ENCODE data around the gene IGFBP3. TPM values are rescaled to one million over a fixed set of nuclear protein-coding genes. Genes with fewer than 3 reads are reported as not detected.
A peak's percentile ranks its signal among the peaks of the same experiment; 100 is the strongest.

IGFBP3 gene
- total RNA-seq, 1 experiment from 2014 or later, result 315 TPM

DNA sequence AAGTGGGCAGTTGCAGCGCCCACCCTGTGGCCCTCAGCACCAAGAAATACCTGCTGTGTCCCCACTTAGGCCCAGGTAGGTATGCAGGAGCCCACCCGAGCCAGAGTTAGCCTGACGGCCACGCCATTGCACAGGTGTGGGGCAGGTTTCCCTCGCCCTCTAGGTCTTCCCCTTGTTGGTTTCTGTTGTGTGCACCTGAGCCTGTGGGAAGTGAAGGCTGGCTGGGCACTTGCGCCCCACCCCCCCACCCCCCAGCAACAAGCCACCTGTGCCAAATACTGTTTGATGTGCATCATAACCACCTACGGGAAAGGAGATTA is 48.1 kb downstream of the IGFBP3 start, which contains the start of gene CCDC201:
Gene CCDC201, minus strand, starts transcription at position 48 of the 320 bp plus-strand sequence. CDS start 75 bp downstream, outside the sequence.
- intact Hi-C loops (cut with micrococcal nuclease; ENCODE audit: unreplicated experiment), result no loop called here
- Mint-ChIP-seq H3K27me3 (ENCODE audit: unreplicated experiment) (no peaks in the 10 kb centered on the region), H3K9me3 (ENCODE audit: low read depth, unreplicated experiment) (peaks cover 4% of the 10 kb centered on the region), H3K4me1 (ENCODE audit: low read depth, unreplicated experiment) (peaks cover 25% of the 10 kb centered on the region), H3K27ac (ENCODE audit: unreplicated experiment) (no peak within 1 kb of the TSS), H3K36me3 (ENCODE audit: insufficient read depth, unreplicated experiment) (peaks cover 9% of the 10 kb centered on the region), H3K4me3 (ENCODE audit: low read depth, unreplicated experiment) (no peak within 1 kb of the TSS)
- BruUV-seq (replicated peaks), result no TSS peak
- TF ChIP-seq, protein P1, sequence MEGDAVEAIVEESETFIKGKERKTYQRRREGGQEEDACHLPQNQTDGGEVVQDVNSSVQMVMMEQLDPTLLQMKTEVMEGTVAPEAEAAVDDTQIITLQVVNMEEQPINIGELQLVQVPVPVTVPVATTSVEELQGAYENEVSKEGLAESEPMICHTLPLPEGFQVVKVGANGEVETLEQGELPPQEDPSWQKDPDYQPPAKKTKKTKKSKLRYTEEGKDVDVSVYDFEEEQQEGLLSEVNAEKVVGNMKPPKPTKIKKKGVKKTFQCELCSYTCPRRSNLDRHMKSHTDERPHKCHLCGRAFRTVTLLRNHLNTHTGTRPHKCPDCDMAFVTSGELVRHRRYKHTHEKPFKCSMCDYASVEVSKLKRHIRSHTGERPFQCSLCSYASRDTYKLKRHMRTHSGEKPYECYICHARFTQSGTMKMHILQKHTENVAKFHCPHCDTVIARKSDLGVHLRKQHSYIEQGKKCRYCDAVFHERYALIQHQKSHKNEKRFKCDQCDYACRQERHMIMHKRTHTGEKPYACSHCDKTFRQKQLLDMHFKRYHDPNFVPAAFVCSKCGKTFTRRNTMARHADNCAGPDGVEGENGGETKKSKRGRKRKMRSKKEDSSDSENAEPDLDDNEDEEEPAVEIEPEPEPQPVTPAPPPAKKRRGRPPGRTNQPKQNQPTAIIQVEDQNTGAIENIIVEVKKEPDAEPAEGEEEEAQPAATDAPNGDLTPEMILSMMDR (IDR thresholded peaks at IDR 0.05; ENCODE audit: unreplicated experiment), result no peak
- CTCF ChIA-PET, result interaction anchor here (1.9 kb wide), 1 partner anchor 9 kb away, joined by 8 read pairs; no protein-coding TSS in a partner anchor
- no peak for DNase-seq

DNA sequence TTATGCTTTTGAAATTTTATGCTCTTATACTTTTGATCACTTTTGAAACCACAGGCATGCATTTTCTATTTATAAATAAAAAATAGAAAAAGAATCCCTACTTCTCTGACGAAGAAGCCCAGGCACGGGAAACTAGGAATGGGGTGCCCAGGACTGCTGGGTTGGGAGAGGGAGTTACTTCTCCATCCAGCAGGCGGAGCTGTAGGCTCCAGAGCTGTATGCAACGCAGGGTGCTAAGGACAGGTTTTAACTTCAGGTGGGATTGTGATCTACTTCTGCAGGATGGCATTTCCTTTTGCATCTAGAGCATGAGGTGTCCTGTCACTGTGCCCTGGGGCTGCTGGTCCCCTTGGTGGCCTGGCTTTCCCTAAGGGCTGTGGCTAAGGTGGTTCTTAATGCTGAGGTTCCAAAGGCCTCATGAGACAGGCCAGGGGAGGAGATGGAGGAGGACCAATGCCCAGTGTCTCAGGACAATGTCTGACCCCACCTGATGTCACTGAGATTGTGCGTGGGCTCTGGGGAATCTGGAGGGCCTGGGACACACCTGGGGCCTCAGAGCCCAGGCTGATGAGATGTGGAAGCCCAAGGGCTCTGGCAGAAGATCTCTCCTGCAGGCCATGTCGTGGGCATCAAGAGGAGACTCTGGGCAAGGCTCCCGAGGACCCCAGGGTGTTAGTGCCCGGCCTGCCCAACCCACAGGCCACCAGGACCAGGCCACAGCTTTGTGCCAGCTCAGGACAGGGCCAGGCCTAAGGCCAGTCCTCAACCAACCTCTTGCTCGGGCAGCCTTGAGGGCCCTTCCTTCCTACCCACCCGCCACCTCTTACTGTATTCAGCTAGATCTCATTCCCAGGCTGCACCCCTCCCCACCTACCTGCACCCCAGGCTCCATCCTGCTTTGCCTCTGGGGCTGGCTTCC is 48.7 kb downstream of the IGFBP3 start:
- Mint-ChIP-seq H3K9me3 (ENCODE audit: low read depth, unreplicated experiment) (peaks cover 4% of the 10 kb centered on the region), H3K27me3 (ENCODE audit: unreplicated experiment) (no peaks in the 10 kb centered on the region), H3K4me1 (ENCODE audit: low read depth, unreplicated experiment) (peaks cover 25% of the 10 kb centered on the region), H3K27ac (ENCODE audit: unreplicated experiment) (no peak overlapping the region), H3K36me3 (ENCODE audit: insufficient read depth, unreplicated experiment) (peaks cover 9% of the 10 kb centered on the region), H3K4me3 (ENCODE audit: low read depth, unreplicated experiment) (no peak overlapping the region)
- TF ChIP-seq, protein P1 (IDR thresholded peaks at IDR 0.05; ENCODE audit: unreplicated experiment), result peak; percentile 96
- BruUV-seq (replicated peaks), result no TSS peak
- CTCF ChIA-PET, result interaction anchor here (0.6 to 1.9 kb wide), 8 partner anchors 9 to 505 kb away, joined by 3 to 8 read pairs (median 3); no protein-coding TSS in a partner anchor
- peak; percentile 75 for DNase-seq
- intact Hi-C loops (cut with micrococcal nuclease; ENCODE audit: unreplicated experiment), result no loop called here

DNA sequence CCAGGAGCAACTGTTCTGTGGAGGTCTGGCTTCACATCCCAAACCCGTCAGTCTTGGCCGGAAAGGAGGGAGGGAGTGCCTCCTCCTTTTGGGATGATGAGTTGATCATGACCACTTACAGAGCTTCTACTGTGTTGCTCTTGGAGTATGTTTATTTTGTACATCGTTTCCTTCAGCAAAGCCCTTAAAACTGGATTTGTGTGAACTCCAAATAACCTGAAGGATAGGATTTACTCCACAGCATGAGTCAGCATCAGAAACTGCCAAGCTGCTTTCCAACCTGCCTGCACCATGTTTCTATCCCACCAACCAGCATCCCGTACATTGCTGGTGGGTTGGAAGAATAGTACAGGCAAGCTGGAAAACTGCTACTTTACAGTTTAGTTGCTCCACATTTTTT is 51.6 kb downstream of the IGFBP3 start:
- no peak overlapping the region for H3K4me3 Mint-ChIP-seq (ENCODE audit: low read depth, unreplicated experiment)
- BruUV-seq (replicated peaks), result no TSS peak

GRCh38 chr7:45867471-45867870 is 53.6 kb downstream of the IGFBP3 start:
- no peaks in the 10 kb centered on the region for H3K27me3 Mint-ChIP-seq (ENCODE audit: unreplicated experiment)
- no peak overlapping the region for H3K4me3 Mint-ChIP-seq (ENCODE audit: low read depth, unreplicated experiment)
- intact Hi-C loops (cut with micrococcal nuclease; ENCODE audit: unreplicated experiment), result no loop called here
- no peak for DNase-seq
- TF ChIP-seq, protein P1 (IDR thresholded peaks at IDR 0.05; ENCODE audit: unreplicated experiment), result no peak
- no peak overlapping the region for H3K27ac Mint-ChIP-seq (ENCODE audit: unreplicated experiment)
- H3K4me1 Mint-ChIP-seq (ENCODE audit: low read depth, unreplicated experiment), result peaks cover 11% of the 10 kb centered on the region
- CTCF ChIA-PET, result no interaction called here
- no peaks in the 10 kb centered on the region for H3K9me3 Mint-ChIP-seq (ENCODE audit: low read depth, unreplicated experiment)
- no TSS peak for BruUV-seq (replicated peaks)
- no peaks in the 10 kb centered on the region for H3K36me3 Mint-ChIP-seq (ENCODE audit: insufficient read depth, unreplicated experiment)

More for the DNA sequence above, 51.6 kb downstream of the IGFBP3 start:
- Mint-ChIP-seq H3K27me3 (ENCODE audit: unreplicated experiment) (no peaks in the 10 kb centered on the region), H3K36me3 (ENCODE audit: insufficient read depth, unreplicated experiment) (no peaks in the 10 kb centered on the region), H3K27ac (ENCODE audit: unreplicated experiment) (no peak overlapping the region), H3K9me3 (ENCODE audit: low read depth, unreplicated experiment) (no peaks in the 10 kb centered on the region), H3K4me1 (ENCODE audit: low read depth, unreplicated experiment) (peaks cover 15% of the 10 kb centered on the region)
- intact Hi-C loops (cut with micrococcal nuclease; ENCODE audit: unreplicated experiment), result no loop called here
- no peak for DNase-seq
- TF ChIP-seq, protein P1 (IDR thresholded peaks at IDR 0.05; ENCODE audit: unreplicated experiment), result no peak
- CTCF ChIA-PET, result interaction anchor here (0.7 to 0.8 kb wide), 3 partner anchors 9 to 49 kb away, joined by 3 read pairs; no protein-coding TSS in a partner anchor
